HepG2 (cell line): Measurements from ENCODE around the gene SLC25A10. TPM values are rescaled to one million over a fixed set of nuclear protein-coding genes. Genes with fewer than 3 reads are reported as not detected.
A peak's percentile ranks its signal among the peaks of the same experiment; 100 is the strongest.

Experiments
- ATF6 ChIP-seq: sonication (generic); formaldehyde crosslinking; conservative IDR thresholded peaks from 2 replicates; pipeline ENCODE4 v1.4.0; 2020; ENCODE audit warnings: missing genetic modification reagents
- CBX2 ChIP-seq, 2 experiments: fragments of 200-600 bp in 1 of 2; sonication (generic); formaldehyde crosslinking in 1 of 2; IDR thresholded peaks; 2 replicates each; pipeline versions ENCODE4 v1.7.0 to v1.8.1; 2018 to 2022; ENCODE audit warnings: low read depth in 2 of 2, low read length in 1 of 2, mild to moderate bottlenecking in 1 of 2, missing genetic modification reagents in 1 of 2
- CHD2 ChIP-seq: IDR thresholded peaks from 2 replicates; pipeline ENCODE4 v1.6.1; 2011; ENCODE audit warnings: low read depth, low read length, improper control_type of control experiment
- DNMT3B ChIP-seq: conservative IDR thresholded peaks from 2 replicates; pipeline ENCODE4 v1.6.1; 2016; ENCODE audit warnings: missing biosample characterization, control low read depth
- FLYWCH1 ChIP-seq: sonication (generic); formaldehyde crosslinking; IDR thresholded peaks from 2 replicates; pipeline ENCODE4 v1.8.1; 2023; ENCODE audit warnings: mild to moderate bottlenecking, missing genetic modification reagents
- HNRNPLL ChIP-seq: fragments of 200-400 bp; formaldehyde crosslinking; IDR thresholded peaks from 2 replicates; pipeline ENCODE4 v1.6.1; 2017; ENCODE audit warnings: mild to moderate bottlenecking, low read depth, low read length; ENCODE audit not compliant: poor library complexity, severe bottlenecking
- HNRNPUL1 ChIP-seq: fragments of 200-400 bp; formaldehyde crosslinking; IDR thresholded peaks from 2 replicates; pipeline ENCODE4 v1.6.1; 2017; ENCODE audit warnings: low read depth, mild to moderate bottlenecking, low read length, moderate library complexity
- ISL2 ChIP-seq: sonication (generic); formaldehyde crosslinking; IDR thresholded peaks from 2 replicates; pipeline ENCODE4 v1.5.0; 2020; ENCODE audit warnings: missing genetic modification reagents
- KDM5A ChIP-seq: fragments of 200-600 bp; sonication (generic); IDR thresholded peaks from 2 replicates; pipeline ENCODE4 v1.7.0; 2018; ENCODE audit warnings: antibody characterized with exemption, mild to moderate bottlenecking, low read length, borderline replicate concordance
- MBNL3 ChIP-seq: fragments of 250-450 bp; sonication (Bioruptor Pico); conservative IDR thresholded peaks from 2 replicates; pipeline ENCODE4 v1.8.0; 2022; ENCODE audit warnings: mild to moderate bottlenecking, inconsistent platforms
- NR0B2 ChIP-seq: sonication (generic); formaldehyde crosslinking; IDR thresholded peaks from 2 replicates; pipeline ENCODE4 v1.4.0; 2020; ENCODE audit warnings: mild to moderate bottlenecking, missing genetic modification reagents
- NR2F6 ChIP-seq, 2 experiments: IDR thresholded peaks; 2 replicates each; pipeline ENCODE4 v1.6.1; 2016; ENCODE audit warnings: antibody characterized with exemption in 1 of 2, mild to moderate bottlenecking in 1 of 2
- NR3C1 ChIP-seq: sonication (generic); formaldehyde crosslinking; IDR thresholded peaks from 2 replicates; pipeline ENCODE4 v1.4.0; 2020; ENCODE audit warnings: missing genetic modification reagents
- PCBP1 ChIP-seq: fragments of 200-400 bp; formaldehyde crosslinking; IDR thresholded peaks from 2 replicates; pipeline ENCODE4 v1.6.1; 2017; ENCODE audit warnings: mild to moderate bottlenecking, low read depth, low read length, borderline replicate concordance
- YEATS2 ChIP-seq: sonication (generic); formaldehyde crosslinking; IDR thresholded peaks from 2 replicates; pipeline ENCODE4 v1.4.0; 2020; ENCODE audit warnings: missing genetic modification reagents, borderline replicate concordance
- ZNF296 ChIP-seq: sonication (generic); formaldehyde crosslinking; conservative IDR thresholded peaks from 2 replicates; pipeline ENCODE4 v1.5.0; 2020; ENCODE audit warnings: mild to moderate bottlenecking, missing genetic modification reagents
- ZNF607 ChIP-seq: sonication (generic); formaldehyde crosslinking; IDR thresholded peaks from 2 replicates; pipeline ENCODE4 v1.5.1; 2020; ENCODE audit warnings: missing genetic modification reagents, mild to moderate bottlenecking, borderline replicate concordance
- ZNF878 ChIP-seq: sonication (generic); formaldehyde crosslinking; IDR thresholded peaks from 2 replicates; pipeline ENCODE4 v1.8.1; 2023; ENCODE audit warnings: mild to moderate bottlenecking, missing genetic modification reagents, moderate library complexity
- polyA plus RNA-seq, 8 experiments: library from polyadenylated mRNA; depleted of rRNA in 3 of 8; stranded (reverse) in 7 of 8; unstranded in 1 of 8; fragments of >200 nt; fragmentation: Illumina TruSeq in 4 of 8; extraction: Trizol in 4 of 8; gene quantifications; 2 replicates each; pipeline versions ENCODE4 v1.2.1 to v1.2.3, GENCODE V29; 2011 to 2016; ENCODE audit warnings: low read depth in 4 of 8, missing spikeins in 1 of 8, mixed read lengths in 1 of 8; ENCODE audit not compliant: insufficient read depth in 1 of 8
- total RNA-seq, 5 experiments: library from RNA; depleted of rRNA; stranded (reverse); fragments of >200 nt; fragmentation: Illumina TruSeq; extraction: Trizol; gene quantifications; 2 replicates each; pipeline ENCODE4 v1.2.3, GENCODE V29; 2016; ENCODE audit warnings: low read depth in 1 of 5
- TF ChIP-seq, protein P1 (sequence below): sonication (generic); formaldehyde crosslinking; IDR thresholded peaks from 2 replicates; pipeline ENCODE4 v1.8.1; 2022; ENCODE audit warnings: mild to moderate bottlenecking, missing genetic modification reagents
- TF ChIP-seq, protein P2 (sequence below): sonication (generic); formaldehyde crosslinking; IDR thresholded peaks from 2 replicates; pipeline ENCODE4 v1.4.0; 2020; ENCODE audit warnings: missing genetic modification reagents, mild to moderate bottlenecking, borderline replicate concordance

The SLC25A10 gene
- total and polyA plus RNA-seq, 2 of the 13 experiments (the other 11 are each of a cell fraction or from before 2014, with no cell fraction given), result 46.5 to 140 TPM

GRCh38 chr17:81713556-81714411 lies 1.7 kb downstream of the SLC25A10 start (continued):
- TF ChIP-seq, protein P1, sequence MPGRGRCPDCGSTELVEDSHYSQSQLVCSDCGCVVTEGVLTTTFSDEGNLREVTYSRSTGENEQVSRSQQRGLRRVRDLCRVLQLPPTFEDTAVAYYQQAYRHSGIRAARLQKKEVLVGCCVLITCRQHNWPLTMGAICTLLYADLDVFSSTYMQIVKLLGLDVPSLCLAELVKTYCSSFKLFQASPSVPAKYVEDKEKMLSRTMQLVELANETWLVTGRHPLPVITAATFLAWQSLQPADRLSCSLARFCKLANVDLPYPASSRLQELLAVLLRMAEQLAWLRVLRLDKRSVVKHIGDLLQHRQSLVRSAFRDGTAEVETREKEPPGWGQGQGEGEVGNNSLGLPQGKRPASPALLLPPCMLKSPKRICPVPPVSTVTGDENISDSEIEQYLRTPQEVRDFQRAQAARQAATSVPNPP (CRISPR knock-in tag), result no peak; the same call in 1 of the 2 replicates
- TF ChIP-seq, protein P2, sequence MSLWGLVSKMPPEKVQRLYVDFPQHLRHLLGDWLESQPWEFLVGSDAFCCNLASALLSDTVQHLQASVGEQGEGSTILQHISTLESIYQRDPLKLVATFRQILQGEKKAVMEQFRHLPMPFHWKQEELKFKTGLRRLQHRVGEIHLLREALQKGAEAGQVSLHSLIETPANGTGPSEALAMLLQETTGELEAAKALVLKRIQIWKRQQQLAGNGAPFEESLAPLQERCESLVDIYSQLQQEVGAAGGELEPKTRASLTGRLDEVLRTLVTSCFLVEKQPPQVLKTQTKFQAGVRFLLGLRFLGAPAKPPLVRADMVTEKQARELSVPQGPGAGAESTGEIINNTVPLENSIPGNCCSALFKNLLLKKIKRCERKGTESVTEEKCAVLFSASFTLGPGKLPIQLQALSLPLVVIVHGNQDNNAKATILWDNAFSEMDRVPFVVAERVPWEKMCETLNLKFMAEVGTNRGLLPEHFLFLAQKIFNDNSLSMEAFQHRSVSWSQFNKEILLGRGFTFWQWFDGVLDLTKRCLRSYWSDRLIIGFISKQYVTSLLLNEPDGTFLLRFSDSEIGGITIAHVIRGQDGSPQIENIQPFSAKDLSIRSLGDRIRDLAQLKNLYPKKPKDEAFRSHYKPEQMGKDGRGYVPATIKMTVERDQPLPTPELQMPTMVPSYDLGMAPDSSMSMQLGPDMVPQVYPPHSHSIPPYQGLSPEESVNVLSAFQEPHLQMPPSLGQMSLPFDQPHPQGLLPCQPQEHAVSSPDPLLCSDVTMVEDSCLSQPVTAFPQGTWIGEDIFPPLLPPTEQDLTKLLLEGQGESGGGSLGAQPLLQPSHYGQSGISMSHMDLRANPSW (CRISPR knock-in tag), result peak; percentile 76; the same call in 1 of the 2 replicates
- TF ChIP-seq KDM5A (no peak), NR3C1 (CRISPR knock-in tag) (no peak), HNRNPLL (peak; percentile 49), NR0B2 (peak; percentile 41; the same call in 1 of the 2 replicates), ZNF607 (CRISPR knock-in tag) (peak; percentile 91), ZNF296 (CRISPR knock-in tag) (no peak; the same call in 1 of the 2 replicates), NR2F6 (IDR thresholded peaks at IDR 0.05) (peak; percentile 74), NR2F6 (CRISPR knock-in tag; IDR thresholded peaks at IDR 0.05) (peak; percentile 80), CHD2 (no peak; the same call in 1 of the 2 replicates), CBX2 (IDR thresholded peaks at IDR 0.05; ENCODE audit: low read depth, low read length) (no peak), CBX2 (CRISPR knock-in tag; IDR thresholded peaks at IDR 0.05; ENCODE audit: low read depth) (peak; percentile 73; the same call in 1 of the 2 replicates), ZNF878 (CRISPR knock-in tag) (no peak), HNRNPUL1 (no peak), ISL2 (CRISPR knock-in tag) (no peak), PCBP1 (peak; percentile 23; the same call in 1 of the 2 replicates), DNMT3B (no peak), FLYWCH1 (CRISPR knock-in tag) (no peak), MBNL3 (no peak), YEATS2 (CRISPR knock-in tag) (peak; percentile 83; the same call in 1 of the 2 replicates), ATF6 (0 out of 2 replicates have a peak, but pooled peaks have one; percentile 63)
